ENCODE results near the gene LZTS2. TPM values are rescaled to one million over a fixed set of nuclear protein-coding genes. Genes with fewer than 3 reads are reported as not detected.
A peak's percentile ranks its signal among the peaks of the same experiment; 100 is the strongest.
"Not testable (repeated sequence)": the region's sequence is repeated elsewhere in the genome, so short reads cannot be mapped to it uniquely, and the experiment has no call there.

LZTS2 gene
- total RNA-seq, 1 experiment from 2014 or later = 62.1 TPM

DNA sequence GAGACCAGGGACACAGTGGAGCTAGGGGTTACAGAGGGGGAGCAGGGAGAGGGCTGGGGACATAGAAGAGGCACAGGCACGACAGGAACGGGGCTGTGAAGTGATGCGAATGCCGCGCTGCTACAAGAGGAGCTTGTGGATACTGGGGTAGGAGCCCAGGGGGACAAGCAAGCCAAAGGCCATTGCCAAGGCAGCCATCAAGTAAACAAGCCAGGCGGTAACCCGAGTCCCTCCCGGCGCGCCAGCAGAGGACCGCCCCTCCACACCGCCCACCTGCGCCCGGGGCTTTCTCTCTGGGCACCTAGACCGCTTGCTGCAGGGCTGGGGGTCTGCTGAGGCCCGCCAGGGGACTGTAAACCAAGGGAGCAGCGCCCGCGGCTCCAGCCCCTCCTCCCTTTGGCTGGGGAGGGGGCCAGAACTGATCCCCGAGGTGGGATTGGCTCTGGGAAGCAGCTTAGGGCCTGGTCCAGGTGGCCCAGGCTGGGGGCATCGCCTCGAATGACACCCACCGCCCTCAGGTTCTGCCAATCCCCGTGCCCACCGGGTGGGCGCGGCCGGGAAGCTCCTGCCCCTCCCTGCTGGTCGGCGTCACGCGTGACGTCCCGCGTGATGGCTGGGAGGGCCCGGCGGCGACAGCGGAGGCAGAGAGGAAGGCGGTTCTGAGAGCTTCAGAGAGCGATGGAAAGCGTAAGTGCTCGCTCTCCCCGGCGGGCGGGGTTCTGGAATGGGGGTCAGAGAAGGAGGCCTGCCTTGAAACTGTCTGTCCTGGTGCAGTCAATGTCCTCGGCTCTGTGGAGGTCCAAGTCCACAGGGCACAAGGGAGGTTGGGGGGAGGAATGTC lies 32.4 kb downstream of the LZTS2 start:
- peak; percentile 63 for DNase-seq (ENCODE audit: low read depth)

- DNase-seq (ENCODE audit: low read depth) = peak; percentile 94
These were observed 33.1 kb downstream of the LZTS2 start for GRCh38 chr10:101032637-101033224.

DNA sequence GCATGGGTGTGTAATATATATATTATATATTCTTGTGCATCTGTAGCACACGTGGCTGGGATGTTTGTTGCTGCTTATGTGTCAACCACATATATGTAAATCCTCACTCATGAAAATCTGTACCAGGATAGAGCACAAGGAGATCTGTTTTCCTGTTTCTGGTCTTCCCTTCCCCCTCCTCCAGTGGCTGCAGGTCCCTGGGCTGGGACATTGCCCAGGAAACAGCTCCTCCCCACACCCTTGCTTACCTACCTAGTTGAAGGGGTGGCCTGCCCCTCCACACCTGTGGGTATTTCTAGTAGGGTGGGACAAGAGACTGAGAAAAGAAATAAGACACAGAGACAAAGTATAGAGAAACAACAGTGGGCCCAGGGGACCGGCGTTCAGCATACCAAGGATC lies 33.7 kb downstream of the LZTS2 start:
- DNase-seq (ENCODE audit: low read depth) = no peak

DNA sequence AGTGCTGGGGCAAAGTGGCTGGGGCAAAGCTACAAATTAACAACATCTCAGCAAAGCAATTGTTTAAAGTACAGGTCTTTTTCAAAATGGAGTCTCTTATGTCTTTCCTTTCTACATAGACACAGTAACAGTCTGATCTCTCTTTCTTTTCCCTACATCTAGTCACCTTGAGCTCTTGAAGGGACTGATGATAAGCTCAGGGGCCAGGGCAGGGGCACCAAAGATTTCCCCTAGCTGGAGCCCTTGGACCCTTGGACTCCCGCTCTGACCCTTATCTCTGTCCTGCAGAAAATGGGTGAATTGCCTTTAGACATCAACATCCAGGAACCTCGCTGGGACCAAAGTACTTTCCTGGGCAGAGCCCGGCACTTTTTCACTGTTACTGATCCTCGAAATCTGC lies 34.8 kb downstream of the LZTS2 start:
- not testable (repeated sequence) for DNase-seq (ENCODE audit: low read depth)

- DNase-seq (ENCODE audit: low read depth) = no peak
These were observed 35.7 kb downstream of the LZTS2 start for GRCh38 chr10:101035314-101035713.

GRCh38 chr10:101035916-101036702 lies 36.5 kb downstream of the LZTS2 start:
- no peak for DNase-seq (ENCODE audit: low read depth)

GRCh38 chr10:101036726-101037125 lies 37.1 kb downstream of the LZTS2 start:
- DNase-seq (ENCODE audit: low read depth) = no peak

DNA sequence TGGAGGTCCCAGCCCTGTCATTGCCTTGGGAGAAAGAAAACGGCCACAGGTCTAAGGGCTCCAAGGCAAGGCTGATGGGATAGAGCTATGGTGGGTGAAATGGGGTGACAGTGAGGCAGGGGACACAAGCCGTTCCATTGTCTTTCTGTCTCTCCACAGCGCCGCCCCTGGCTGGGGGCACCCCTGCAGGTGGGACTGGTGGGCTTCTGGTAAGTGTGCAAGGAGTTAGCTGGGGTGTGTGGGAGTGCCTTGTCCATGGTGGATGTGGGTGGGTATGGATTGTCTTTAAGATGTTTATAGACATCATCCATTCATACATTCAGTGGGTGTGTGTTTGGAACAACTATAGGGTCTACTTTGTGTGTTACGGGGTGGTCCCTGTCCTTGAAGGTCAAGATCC lies 38.9 kb downstream of the LZTS2 start:
- DNase-seq (ENCODE audit: low read depth) = no peak

GRCh38 chr10:101040061-101040460 lies 40.5 kb downstream of the LZTS2 start:
- no peak for DNase-seq (ENCODE audit: low read depth)

- DNase-seq (ENCODE audit: low read depth) = no peak
These were observed 41.2 kb downstream of the LZTS2 start for GRCh38 chr10:101040851-101041250.

DNA sequence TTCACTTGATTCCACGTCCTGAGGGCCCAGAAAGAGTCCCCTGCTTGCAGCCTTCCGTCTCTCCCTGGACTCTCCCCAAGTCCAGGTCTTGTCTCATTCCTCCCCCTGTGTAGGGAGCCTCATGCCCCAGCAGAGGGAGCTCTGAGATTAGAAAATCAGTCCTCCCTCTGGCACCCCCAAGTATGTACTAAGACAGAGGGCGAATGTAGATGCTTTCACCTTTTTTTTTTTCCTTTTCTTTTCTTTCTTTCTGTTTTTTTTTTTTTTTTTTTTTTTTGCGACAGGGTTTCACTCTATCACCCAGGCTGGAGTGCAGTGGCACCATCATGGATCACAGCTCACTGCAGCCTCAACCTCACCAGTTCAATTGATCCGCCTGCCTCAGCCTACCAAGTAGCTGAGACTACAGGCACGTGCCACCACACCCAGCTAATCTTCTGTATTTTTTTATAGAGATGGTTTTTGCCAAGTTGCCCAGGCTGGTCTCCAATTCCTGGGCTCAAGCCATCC lies 41.7 kb downstream of the LZTS2 start:
- DNase-seq (ENCODE audit: low read depth) = peak; percentile 83

- DNase-seq (ENCODE audit: low read depth) = no peak
These were observed 42.5 kb downstream of the LZTS2 start for GRCh38 chr10:101042118-101042517.

DNA sequence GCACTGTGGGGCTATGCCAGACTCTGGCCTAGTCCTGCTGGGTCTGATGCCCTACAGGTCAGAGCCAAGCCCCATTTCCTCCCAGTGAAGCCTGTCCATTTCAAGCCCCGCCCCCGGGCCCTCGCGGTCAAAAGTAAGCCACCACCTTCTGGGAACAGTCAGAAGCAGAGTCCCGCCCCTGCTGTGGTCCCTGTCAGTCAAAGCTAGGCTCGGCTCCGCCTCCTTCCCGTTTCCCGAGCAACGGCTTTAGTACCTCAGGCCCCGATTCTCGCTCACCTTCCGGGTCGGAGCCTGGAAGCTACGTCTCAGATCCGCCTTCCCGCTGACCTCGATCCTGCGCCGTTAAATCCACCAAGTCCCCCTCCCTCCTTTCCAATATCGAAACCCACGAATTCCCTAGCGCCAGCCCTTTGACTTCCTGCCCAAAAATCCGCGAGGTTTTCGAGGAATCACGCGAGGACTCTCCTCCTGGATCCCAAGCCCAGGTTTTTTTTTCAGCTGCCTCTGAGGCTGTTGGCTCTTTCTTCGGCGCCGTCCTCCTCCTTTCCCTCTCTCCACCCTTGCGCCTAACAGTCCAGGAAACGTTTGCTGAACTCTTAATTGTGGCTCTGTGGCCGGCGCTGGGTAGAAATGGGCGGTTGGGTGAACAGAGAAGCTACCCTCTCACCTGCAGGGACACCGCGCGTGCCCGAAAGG lies 43.2 kb downstream of the LZTS2 start:
- peak; percentile 98 for DNase-seq (ENCODE audit: low read depth)

- DNase-seq (ENCODE audit: low read depth) = peak; percentile 37
These were observed 43.7 kb downstream of the LZTS2 start for GRCh38 chr10:101043363-101043707.

DNA sequence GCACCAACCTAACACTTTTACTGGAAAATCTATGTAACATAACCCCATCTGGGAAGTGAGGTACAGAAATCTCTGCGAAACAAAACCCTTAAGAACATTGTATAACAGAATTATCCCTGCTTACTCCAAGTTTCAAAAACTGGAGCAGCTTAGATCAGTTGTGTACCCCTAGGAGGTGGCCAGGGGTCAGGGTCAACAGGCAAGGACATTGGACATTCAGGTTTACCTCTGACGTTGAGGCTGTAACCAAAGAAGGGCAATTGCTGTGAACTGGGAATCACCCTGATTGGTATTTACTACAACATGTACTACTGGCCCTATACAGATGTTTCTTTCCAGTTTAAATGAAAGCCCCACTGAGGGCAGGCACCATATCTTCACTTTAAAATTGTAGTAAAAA lies 44.5 kb downstream of the LZTS2 start:
- DNase-seq (ENCODE audit: low read depth) = no peak

DNA sequence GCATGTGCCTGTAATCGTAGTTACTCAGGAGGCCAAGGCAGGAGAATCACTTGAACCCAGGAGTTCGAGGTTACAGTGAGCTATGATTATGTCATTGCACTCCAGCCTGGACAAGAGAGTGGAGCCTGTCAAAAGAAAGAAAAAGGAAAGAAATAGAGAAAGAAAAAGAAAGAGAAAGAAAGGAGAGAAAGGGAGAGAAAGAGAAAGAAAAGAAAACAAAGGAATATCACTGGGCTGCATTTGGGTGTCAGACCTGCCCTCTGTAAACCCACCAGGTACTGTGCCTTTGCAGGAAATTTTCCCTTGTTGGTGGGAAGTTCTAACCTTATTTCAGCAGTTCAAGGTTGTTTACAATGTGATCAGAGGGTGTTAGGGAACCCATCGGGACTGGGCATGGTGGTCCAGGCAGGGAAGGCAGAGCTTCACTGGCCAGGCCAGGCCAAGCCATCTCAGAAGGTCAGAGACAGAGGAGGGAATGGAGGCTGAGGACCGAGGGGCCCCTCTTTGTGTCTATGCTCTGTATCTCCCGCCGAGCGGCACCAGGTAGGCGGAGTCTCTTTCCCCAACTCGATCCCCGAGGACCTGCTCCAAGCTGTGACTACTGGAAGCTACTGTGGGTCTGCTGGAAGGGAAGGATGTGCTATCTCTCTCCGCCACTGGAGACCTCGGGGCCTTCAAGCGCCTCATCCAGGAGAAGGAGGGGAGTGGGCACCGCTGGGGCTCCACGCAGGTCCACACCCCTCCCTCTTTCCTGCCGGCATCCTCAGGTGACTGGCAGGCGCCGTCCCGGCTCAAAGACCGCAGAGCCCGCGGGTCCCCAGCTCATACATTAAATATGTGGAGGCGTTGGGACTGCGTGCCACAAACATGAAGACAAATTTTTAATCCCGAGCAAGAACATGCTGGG lies 47.0 kb downstream of the LZTS2 start:
- no peak for DNase-seq (ENCODE audit: low read depth)

DNA sequence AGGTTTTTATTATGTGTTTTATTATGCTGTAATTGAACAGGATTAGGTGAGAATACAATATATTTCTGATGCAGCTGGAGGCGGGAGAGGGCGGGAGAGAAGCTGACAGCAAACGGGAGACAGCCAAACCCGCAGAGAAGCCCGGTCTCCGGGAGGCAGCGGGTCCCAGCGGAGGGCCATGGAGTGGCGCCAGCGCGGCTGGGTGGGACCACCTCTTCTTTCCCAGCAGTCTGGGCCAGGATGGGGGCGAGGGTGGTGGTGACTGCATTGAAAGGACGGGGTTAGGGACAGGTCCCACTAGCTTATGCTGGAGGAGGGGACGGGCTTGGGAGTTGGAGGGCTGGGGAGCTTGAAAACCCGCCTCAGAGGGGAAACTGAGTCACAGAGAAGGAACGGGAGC lies 47.7 kb downstream of the LZTS2 start:
- DNase-seq (ENCODE audit: low read depth) = no peak

DNA sequence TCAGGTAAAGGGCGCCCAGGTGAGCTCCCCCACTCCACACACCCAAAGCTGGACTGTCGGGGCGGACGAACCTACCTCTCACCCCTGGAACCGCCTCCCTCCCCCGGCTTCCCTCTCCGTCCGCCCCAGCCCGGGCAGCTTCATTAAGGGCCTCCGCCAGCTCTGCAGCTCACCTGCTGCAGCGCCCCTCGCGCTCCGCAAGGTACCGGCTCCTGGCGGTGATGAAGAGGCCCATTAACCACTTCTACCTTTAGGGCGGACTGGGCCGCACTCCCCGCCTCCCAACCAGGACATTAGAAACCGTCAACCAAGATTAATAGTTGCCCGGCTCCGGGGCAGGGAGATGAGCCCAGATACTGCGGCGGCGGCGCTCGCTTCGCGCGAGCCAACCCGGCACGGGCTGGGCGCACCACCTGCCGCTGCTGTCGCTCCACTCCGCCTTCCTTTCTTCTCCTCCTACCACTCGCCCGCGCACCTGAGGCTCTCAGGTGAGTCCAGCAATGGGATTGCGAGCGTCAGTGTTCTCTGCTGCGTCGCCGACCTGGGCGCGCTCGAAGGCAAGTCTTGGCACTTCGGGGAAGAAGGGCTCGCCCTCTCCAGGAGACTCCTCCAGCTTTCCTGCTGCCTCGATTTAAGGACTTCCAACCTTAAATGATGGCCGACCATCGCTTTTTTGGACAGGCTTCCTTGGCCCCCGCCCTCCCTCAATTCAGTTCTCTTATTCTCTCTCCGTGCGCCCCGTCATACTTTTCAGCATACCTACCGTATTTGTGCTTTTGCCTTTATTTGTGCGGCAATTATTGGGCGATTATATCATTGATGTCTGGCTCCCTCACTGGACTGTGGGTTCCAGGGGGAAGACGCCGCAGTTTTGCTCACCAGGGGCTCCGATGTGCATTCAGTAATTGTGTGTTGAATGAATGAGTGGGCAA lies 48.6 kb downstream of the LZTS2 start:
- DNase-seq (ENCODE audit: low read depth) = no peak

Measured in HT1080 (cell line).